SK-MEL-5 (cell line): Measurements from ENCODE around the gene TOGARAM1. TPM values are rescaled to one million over a fixed set of nuclear protein-coding genes. Genes with fewer than 3 reads are reported as not detected.

ENCODE experiments used
- DNase-seq: peaks from one replicate; pipeline ENCODE4 v3.0.0-alpha.2; 2016; ENCODE audit warnings: low read depth, low spot score
- in situ Hi-C: cut with HindIII; loops from 2 replicates; pipeline ENCODE4 v1.10.0; 2016; ENCODE audit warnings: low sequenced_read_pairs, high pct_unique_total_duplicates, low pct_unique_long_range_greater_than_20kb
- small RNA-seq, 2 experiments: library from RNA; depleted of rRNA; stranded (forward); fragments of <200 nt; gene quantifications; one replicate each; pipeline ENCODE3, GENCODE V24; 2014
- total RNA-seq: library from RNA; depleted of rRNA; stranded (reverse); fragments of >200 nt; shearing (Covaris generic); gene quantifications from 2 replicates; pipeline ENCODE4 v1.2.3, GENCODE V29; 2014; rRNA removed

Gene TOGARAM1
- total RNA-seq, 1 experiment from 2014 or later, result 19.1 TPM

DNA sequence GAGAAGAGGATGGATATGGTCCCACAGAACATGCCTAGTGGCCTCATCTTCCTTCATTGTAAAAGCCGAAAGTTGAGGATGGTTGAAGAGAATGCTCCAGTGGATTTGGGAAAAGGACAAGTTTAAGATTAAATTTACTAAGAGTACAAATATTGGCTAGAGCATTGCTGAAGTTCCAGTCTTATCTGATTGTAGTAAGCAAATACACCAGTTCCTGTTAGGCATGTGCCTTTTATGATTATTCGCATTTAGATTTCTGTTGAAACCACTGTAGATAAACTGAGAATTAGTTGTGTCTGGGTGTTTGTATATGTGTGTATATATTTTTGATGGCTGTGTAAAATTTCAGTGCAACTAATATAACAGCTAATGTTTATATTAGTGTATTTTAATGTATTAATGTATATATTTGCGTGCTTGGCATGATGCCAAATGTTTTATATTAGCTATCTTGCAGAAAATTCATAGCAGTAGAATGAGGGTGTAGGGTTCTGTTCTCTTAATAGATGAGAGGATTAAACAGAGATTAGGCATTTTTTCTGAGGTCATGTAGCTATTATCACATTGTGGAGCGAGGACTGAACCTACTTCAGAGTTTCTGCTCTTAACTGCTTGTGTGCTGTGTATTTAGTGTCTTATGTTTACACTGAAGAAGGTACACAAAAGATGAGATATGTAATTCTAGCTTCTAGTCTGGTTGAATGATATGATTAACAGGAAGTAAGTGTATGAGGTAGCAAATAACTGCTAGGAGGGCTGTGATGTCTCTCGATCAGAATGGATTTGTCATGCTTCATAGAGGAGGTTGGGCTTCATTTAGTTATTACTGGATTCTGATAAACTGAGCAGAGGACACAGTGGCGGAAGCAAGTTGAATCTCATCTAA is 151.1 kb downstream of the TOGARAM1 start:
- in situ Hi-C loops, result no loop called here
- DNase-seq, result no peak

DNA sequence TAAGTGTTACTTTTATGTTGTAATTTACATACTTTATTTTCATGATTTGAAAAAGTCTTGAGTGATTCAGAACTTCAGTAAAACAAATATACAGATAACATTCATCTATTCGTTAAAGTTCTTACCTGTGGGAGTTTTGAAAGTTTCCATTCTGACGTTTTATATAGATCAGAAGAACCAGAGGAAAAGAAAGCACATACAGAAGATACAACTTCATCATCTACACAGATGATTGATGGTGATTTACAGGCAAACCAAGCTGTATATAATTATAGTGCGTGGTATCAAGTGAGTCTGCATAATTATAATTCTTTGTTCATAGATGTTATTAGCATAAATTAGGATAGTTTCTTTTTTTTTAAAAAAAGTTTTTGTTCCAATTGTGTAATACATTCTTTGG is 152.3 kb downstream of the TOGARAM1 start:
- in situ Hi-C loops, result no loop called here

DNA sequence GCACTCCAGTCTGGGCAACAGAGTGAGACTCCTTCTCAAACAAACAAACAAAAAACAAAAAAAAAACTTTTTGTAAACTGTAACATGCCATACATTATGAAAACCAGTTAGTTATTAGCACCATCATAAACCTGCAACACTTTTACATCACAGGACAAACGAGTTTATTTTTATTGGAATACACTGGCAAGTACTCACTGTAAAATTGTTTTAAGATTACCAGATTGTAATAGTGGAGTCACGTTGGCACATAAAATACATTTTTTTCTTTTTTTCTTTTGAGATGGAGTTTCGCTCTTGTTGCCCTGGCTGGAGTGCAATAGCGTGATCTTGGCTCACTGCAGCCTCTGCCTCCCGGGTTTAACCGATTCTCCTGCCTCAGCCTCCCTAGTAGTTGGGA is 156.6 kb downstream of the TOGARAM1 start:
- no peak for DNase-seq
- in situ Hi-C loops, result no loop called here

More for the DNA sequence above, 152.3 kb downstream of the TOGARAM1 start:
- DNase-seq, result no peak

DNA sequence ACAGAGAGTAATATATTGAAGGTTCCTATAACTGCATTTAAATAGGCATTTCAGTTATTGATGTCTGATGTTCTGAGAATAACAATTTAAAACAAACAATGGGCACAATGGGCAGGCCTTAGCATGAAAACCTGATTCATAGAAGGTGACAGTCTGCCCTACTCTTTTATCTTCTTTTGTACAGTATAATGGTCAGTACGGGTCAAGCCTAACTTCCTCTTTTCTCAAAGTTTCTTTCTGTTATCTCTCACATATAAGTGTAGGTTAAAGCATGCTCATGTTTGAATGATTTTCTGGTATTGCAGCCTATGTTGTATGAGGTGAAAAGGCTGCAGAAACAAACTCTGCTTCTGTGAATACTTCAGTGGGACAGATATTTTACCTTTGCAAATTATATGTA is 158.1 kb downstream of the TOGARAM1 start:
- no peak for DNase-seq
- in situ Hi-C loops, result no loop called here

DNA sequence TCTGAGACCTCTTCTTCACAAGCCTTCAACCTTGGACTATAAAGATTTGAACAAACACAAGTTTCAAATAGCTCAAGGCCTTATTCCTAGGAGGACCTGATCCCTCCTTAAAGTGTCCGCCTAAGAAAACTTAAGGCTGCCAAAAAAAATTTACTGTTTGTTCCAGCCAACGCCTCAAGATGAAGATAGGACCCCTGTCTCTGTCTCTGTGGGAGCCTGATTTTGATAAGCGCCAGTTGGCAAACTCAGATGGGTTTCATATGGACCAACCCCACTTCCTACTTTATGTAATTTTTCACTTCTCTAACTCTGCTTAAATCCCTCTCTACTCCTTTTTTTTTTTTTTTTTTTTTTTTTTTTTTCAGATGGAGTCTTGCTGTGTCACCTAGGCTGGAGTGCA is 161.3 kb downstream of the TOGARAM1 start:
- in situ Hi-C loops, result no loop called here
- DNase-seq, result no peak

Small RNA genes lying within 50 kb of the gene (small RNA-seq; reads per million reads assigned to genes)
- 0.05 to 0.08 reads per million in 2 experiments for gene RF00151
- 133 to 1,998 reads per million in 2 experiments for gene SNORD127

Other genes starting within 250 kb of the TOGARAM1 start
- gene KLHL28, start 243 bp upstream of the TOGARAM1 start, total RNA-seq, result 6.7 and 8.6 TPM in 2 replicates
- 22.1 and 24.5 TPM in 2 replicates for gene PRPF39, start 121.9 kb downstream of the TOGARAM1 start, total RNA-seq
- 54.9 and 59.1 TPM in 2 replicates for gene FKBP3, start 172.3 kb downstream of the TOGARAM1 start, total RNA-seq
- 5.6 and 7.5 TPM in 2 replicates for gene FANCM, start 173.7 kb downstream of the TOGARAM1 start, total RNA-seq